Measurements from ENCODE around the gene TMEM143.
"Not testable (repeated sequence)": the region's sequence is repeated elsewhere in the genome, so short reads cannot be mapped to it uniquely, and the experiment has no call there.

Gene TMEM143

DNA sequence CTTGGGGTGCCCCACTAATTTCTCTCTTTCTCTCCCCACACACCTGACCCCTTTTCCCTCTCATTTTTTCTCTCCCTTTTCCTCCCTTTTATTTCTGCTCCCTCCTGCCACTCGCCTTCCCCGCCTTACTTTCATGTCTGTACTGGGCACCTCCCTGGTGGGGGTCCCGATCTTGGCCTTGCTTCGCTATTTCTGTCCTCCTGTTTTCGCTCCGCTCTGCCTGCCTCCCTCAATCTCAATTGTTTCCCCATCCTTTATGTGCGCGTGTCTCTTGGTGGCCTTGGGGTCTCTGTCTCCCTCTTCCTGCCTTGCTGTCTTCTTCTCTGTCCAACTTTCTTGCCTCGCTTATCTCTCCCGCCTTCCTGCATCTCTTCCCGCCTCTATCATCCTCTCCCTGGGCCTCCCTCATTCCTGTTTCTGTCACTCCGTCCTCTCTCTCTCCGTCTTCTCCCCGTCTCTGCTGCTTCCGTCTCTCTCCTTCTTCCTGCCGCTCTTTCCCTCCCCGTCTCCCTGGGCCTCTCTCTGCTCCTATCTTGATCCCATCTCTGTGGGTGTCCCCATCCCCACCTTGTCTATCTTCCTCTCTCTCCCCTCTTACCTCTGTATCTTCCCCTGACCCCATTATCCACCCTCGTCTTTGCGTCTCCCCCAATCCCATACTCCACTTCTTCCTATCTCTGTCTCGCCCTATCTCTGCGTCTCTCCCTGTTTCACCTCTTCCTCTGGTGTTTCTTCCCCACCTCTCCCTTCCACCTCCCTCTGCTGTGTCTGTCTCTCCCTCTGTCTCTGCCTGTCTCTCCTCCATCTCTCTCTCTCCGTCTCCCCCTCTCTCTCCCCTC is 33.7 kb upstream of the TMEM143 start:
- H3K36me3 ChIP-seq, result no peaks in the 10 kb centered on the region
- no peak overlapping the region for H3K9ac ChIP-seq
- H3K4me3 ChIP-seq, result no peak overlapping the region
- H3K9me3 ChIP-seq, result peaks cover 13% of the 10 kb centered on the region; the same call in 1 of the 2 replicates
- H3K4me1 ChIP-seq, result peaks cover 59% of the 10 kb centered on the region
- H3K27ac ChIP-seq, result no peak overlapping the region
- H3K4me2 ChIP-seq, result peak overlapping the region; percentile 99; the same call in 1 of the 2 replicates
- H3K27me3 ChIP-seq, result peaks cover 75% of the 10 kb centered on the region
- no peak for TF ChIP-seq Cebpa-rat (IDR thresholded peaks at IDR 0.05)
- no peaks in the 10 kb centered on the region for H4K20me1 ChIP-seq

DNA sequence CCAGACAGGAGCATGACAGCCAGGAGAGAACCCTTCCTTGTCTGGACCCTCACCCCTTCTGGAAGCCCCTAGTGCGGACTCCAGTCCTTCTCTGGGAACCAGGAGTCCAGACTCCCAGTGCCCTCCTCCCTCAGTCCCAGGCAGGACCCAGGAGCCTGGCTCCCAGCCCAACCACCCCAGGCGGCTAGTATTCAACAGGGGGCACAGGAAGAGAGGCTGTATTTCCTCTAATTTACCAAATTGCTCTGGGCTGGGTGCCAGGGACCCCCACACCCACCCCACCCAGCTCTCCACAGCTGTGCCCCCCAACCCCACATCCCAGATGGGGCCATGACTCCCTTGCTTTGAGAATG is 33.1 kb upstream of the TMEM143 start:
- H4K20me1 ChIP-seq, result no peaks in the 10 kb centered on the region
- H3K4me2 ChIP-seq, result peak overlapping the region; percentile 99
- peaks cover 75% of the 10 kb centered on the region for H3K27me3 ChIP-seq
- H3K9ac ChIP-seq, result no peak overlapping the region
- H3K4me3 ChIP-seq, result peak overlapping the region; percentile 11; the same call in 1 of the 2 replicates
- H3K36me3 ChIP-seq, result no peaks in the 10 kb centered on the region
- no peak for TF ChIP-seq Cebpa-rat (IDR thresholded peaks at IDR 0.05)
- peaks cover 13% of the 10 kb centered on the region; the same call in 1 of the 2 replicates for H3K9me3 ChIP-seq
- H3K4me1 ChIP-seq, result peaks cover 66% of the 10 kb centered on the region
- no peak overlapping the region for H3K27ac ChIP-seq

DNA sequence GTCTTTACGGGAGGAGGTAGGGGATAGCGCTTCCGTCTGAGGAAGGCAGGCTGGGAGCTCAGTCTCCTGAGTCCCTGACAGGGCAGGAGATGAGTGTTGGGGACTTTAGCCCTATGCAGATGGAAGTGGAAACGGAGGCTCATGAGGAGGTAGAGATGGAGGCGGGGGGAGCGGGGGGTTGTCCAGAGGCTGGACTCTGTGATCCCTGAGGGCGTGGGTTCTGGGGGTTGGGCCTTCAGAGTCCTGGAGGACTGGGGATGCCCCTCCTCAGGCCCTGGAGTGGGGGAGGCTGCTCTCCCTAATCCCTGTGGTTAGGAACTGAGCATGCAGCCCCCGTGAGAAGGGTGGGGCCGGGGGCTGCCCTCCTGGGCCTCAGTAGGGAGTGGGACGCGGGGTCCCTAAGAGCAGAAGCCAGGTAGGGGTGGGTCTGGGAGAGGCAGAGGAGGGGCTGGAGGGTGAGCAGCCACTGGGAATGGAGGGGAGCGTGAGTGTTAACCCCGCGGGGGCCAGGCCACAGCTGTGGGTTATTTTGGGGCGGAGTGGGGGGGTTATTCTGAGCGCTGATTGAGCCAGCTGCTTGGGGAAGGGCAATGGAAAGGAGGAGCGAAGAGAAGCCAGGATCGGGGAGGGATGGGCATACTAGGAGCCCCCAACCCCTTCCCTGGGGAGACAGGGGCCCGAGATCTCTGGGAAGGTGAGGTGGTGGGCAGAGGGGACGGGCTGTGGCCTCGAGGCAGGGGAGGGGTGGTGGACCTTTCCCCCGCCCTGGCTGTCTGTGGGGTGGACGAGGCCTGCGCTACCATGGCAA is 32.5 kb upstream of the TMEM143 start:
- Histone ChIP-seq H3K27ac (no peak overlapping the region), H3K4me2 (peak overlapping the region; percentile 99), H3K9me3 (peaks cover 13% of the 10 kb centered on the region; the same call in 1 of the 2 replicates), H3K36me3 (no peaks in the 10 kb centered on the region), H3K9ac (no peak overlapping the region), H4K20me1 (no peaks in the 10 kb centered on the region), H3K4me3 (peak overlapping the region; percentile 11; the same call in 1 of the 2 replicates), H3K27me3 (peaks cover 75% of the 10 kb centered on the region), H3K4me1 (peaks cover 65% of the 10 kb centered on the region)
- no peak for TF ChIP-seq Cebpa-rat (IDR thresholded peaks at IDR 0.05)

DNA sequence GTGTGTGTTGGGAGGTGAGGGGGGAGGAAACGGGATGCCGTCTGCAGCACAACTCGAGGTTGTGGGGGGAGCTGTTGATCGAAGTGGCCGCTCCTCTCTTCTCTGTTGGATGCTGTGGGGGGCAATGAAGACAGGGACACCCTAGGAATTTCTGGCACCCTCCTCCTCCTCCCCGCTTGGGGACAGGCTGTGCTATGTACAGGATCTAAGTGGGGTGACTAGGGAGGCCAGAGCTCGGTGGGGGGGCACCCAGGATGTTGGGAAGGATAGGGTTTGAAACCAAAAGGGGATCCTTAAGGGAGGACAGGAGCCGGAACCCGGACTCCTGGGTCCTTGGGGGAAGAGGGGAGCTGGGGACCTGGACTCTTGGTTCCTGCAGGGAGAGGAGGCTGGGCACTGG is 31.8 kb upstream of the TMEM143 start:
- H3K4me1 ChIP-seq, result peaks cover 62% of the 10 kb centered on the region
- peaks cover 74% of the 10 kb centered on the region for H3K27me3 ChIP-seq
- H3K9ac ChIP-seq, result no peak overlapping the region
- H3K36me3 ChIP-seq, result no peaks in the 10 kb centered on the region
- 0 out of 2 replicates have a peak overlapping the region, but pooled peaks have one; percentile 64 for H3K4me3 ChIP-seq
- H3K9me3 ChIP-seq, result peaks cover 13% of the 10 kb centered on the region; the same call in 1 of the 2 replicates
- H3K4me2 ChIP-seq, result peak overlapping the region; percentile 99
- no peak for TF ChIP-seq Cebpa-rat (IDR thresholded peaks at IDR 0.05)
- H4K20me1 ChIP-seq, result no peaks in the 10 kb centered on the region
- no peak overlapping the region for H3K27ac ChIP-seq

DNA sequence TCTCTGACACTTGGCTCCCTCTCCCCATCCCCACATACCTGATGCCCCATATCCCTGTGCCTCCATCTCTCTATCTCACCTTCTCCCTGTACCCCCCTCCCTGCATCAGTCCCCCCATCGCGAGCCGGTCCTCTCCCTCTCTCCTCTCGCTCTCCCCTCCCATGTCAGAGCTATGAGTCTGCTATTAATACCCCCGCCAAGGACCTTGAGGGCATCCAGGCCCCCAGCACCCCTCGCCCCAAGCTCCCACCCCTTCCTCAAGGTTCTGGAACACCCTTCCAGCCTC is 31.4 kb upstream of the TMEM143 start:
- peaks cover 65% of the 10 kb centered on the region for H3K4me1 ChIP-seq
- peak overlapping the region; percentile 64; the same call in 1 of the 2 replicates for H3K4me3 ChIP-seq
- no peaks in the 10 kb centered on the region for H3K36me3 ChIP-seq
- 0 out of 2 replicates have a peak overlapping the region, but pooled peaks have one; percentile 45 for H3K9ac ChIP-seq
- H4K20me1 ChIP-seq, result peaks cover 3% of the 10 kb centered on the region; the same call in 1 of the 2 replicates
- peaks cover 70% of the 10 kb centered on the region for H3K27me3 ChIP-seq
- H3K27ac ChIP-seq, result no peak overlapping the region
- H3K9me3 ChIP-seq, result peaks cover 13% of the 10 kb centered on the region; the same call in 1 of the 2 replicates
- TF ChIP-seq Cebpa-rat (IDR thresholded peaks at IDR 0.05), result no peak
- peak overlapping the region; percentile 99 for H3K4me2 ChIP-seq

DNA sequence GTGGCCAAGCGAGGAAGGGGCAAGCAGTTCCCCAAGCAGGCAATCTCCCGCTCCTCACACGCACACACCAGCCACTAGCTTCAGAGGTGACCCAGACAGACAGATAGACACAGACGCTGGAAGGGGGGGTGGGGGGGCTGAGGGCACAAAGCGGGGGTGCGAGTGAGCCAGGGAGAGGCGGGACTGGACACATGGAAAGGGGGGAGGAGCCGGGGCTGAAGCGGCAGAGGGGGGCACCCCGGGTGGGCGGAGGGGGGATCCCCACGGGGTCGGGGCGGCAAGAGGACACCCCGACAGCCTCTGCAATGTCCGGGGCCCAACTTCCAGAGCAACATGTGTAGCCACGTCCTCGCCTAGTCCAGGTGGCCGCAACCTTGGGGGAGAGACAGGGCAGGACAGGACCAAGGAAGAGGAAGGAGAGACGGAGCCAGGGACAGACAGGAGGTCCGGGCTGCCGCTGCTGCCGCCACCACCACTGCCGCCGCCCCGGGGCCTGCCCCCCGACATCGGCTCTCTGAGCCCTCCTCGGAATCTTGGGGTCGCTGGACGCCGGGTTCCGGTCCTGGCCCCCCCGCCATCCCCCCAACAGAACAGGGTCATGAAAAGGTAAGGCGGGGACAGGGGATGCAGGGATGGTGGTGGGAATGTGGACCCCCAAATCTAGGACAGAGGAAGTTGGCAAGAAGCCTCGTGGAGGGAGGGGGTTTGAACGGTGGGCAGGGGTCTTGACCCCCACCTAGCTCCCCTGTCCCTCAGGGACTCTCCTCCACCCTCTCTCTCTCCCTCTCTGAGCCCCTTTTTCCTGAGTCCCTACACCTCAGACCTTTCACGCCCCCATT is 30.8 kb upstream of the TMEM143 start:
- Histone ChIP-seq H3K36me3 (no peaks in the 10 kb centered on the region), H3K27ac (no peak overlapping the region), H3K9ac (peak overlapping the region; percentile 75), H3K4me2 (peak overlapping the region; percentile 99), H4K20me1 (peaks cover 6% of the 10 kb centered on the region; the same call in 1 of the 2 replicates), H3K4me3 (peak overlapping the region; percentile 64), H3K4me1 (peaks cover 68% of the 10 kb centered on the region), H3K9me3 (peaks cover 12% of the 10 kb centered on the region; the same call in 1 of the 2 replicates), H3K27me3 (peaks cover 65% of the 10 kb centered on the region)
- no peak for TF ChIP-seq Cebpa-rat (IDR thresholded peaks at IDR 0.05)

DNA sequence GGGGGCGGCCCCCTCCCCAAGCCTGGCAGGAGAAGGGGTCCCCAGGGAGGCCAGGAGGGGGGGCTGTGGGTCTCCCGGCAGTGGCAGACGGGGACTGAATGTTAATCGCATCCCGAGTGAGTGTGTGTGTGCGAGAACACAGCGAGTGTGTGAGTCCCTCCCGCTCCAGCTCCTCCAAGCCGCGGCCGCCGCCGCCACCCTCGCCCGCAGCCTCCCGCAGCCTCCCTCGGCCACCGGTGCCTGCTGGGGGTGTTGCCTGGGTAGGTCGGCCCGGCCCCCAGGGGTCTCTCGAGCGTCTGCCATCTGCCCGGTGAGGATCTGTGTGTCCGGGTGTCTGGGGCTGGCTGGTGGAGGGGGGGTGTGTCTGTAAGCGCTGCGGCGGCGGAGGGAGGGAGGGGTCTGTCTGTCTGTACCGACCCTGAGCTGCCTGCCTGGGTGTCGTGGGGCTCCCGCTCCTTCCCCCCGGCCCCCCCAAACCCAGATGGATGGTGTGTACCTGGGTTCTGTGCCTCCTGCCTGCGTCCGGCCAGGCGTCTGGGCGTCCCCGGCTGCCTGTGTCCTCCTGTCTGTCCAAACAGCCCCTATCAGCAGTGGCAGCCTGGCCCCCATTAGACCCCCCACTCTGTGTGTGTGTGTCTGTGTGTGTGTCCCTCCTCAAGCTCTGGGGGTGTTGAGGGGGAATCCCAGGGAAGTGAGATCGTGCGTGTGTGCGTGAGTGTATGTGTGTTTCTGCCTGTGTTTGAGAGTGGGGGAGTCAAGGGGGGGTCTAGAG is 30.0 kb upstream of the TMEM143 start, which contains the start of gene GRIN2D:
GRIN2D (plus strand) TSS at position 110 of the 772 bp plus-strand sequence. CDS start 4,725 bp downstream, outside the sequence.
- H3K4me1 ChIP-seq, result peaks cover 76% of the 10 kb centered on the region
- peak within 1 kb of the TSS; percentile 64 for H3K4me3 ChIP-seq
- H3K9me3 ChIP-seq, result peaks cover 5% of the 10 kb centered on the region; the same call in 1 of the 2 replicates
- H3K4me2 ChIP-seq, result peak within 1 kb of the TSS; percentile 99
- peak within 1 kb of the TSS; percentile 59 for H3K27ac ChIP-seq
- peaks cover 8% of the 10 kb centered on the region for H3K36me3 ChIP-seq
- TF ChIP-seq Cebpa-rat (IDR thresholded peaks at IDR 0.05), result no peak
- peaks cover 57% of the 10 kb centered on the region for H3K27me3 ChIP-seq
- peak within 1 kb of the TSS; percentile 75 for H3K9ac ChIP-seq
- peaks cover 6% of the 10 kb centered on the region; the same call in 1 of the 2 replicates for H4K20me1 ChIP-seq

DNA sequence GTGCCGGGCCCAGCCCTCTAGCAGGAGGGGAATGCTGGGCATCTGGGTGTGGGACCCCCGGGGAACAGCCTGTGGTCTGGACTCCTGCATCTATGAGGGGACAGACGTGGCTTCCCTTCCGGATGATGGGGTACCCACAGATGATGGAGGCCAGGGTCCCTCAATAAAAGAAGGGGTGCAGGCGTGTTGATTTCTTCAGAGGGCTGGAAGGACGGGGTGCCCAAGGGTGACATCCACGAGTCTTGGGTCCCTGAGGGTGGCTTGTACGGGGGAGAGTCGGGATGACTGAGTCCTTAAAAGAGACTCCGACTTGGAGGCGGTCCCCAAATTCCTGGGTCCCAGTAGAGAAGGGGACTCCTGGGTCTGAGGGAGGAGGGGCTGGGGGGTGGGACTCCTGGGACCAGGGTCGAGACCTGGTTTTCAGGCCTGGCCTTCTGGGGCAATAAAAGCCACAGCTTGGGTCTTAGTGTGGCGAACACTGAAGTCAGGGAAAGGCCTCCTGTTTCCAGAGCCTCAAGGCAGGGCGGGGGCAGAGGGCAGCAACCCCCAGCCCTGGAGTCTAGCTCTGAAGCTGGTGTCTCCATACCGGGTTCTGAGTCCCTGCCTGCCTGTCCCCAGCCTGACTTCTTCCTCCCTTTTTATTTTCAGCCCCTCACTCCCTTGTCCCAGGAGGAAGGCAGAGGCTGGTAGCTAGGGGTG is 29.3 kb upstream of the TMEM143 start:
- H3K4me2 ChIP-seq, result peak overlapping the region; percentile 99
- peaks cover 78% of the 10 kb centered on the region for H3K4me1 ChIP-seq
- TF ChIP-seq Cebpa-rat (IDR thresholded peaks at IDR 0.05), result no peak
- peak overlapping the region; percentile 75 for H3K9ac ChIP-seq
- peak overlapping the region; percentile 64 for H3K4me3 ChIP-seq
- H3K27ac ChIP-seq, result peak overlapping the region; percentile 59
- peaks cover 15% of the 10 kb centered on the region for H3K36me3 ChIP-seq
- H3K27me3 ChIP-seq, result peaks cover 50% of the 10 kb centered on the region
- peaks cover 6% of the 10 kb centered on the region; the same call in 1 of the 2 replicates for H4K20me1 ChIP-seq
- no peaks in the 10 kb centered on the region for H3K9me3 ChIP-seq

DNA sequence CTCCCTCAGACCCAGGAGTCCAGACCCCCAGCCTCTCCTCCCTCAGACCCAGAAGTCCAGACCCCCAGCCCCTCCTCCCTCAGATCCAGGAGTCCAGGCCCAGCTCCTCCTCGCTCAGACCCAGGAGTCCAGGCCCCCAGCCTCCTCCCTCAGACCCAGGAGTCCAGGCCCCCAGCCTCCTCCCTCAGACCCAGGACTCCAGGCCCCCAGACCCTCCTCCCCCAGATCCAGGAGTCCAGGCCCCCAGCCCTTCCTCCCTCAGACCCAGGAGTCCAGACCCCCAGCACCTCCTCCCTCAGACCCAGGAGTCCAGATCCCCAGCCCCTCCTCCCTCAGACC is 28.2 kb upstream of the TMEM143 start:
- H3K4me3 ChIP-seq, result 0 out of 2 replicates have a peak overlapping the region, but pooled peaks have one; percentile 94
- peak overlapping the region; percentile 85 for H3K4me2 ChIP-seq
- H3K27me3 ChIP-seq, result peaks cover 39% of the 10 kb centered on the region
- peaks cover 26% of the 10 kb centered on the region for H3K36me3 ChIP-seq
- H3K9ac ChIP-seq, result peak overlapping the region; percentile 95; the same call in 1 of the 2 replicates
- peaks cover 12% of the 10 kb centered on the region; the same call in 1 of the 2 replicates for H4K20me1 ChIP-seq
- H3K9me3 ChIP-seq, result not testable (repeated sequence)
- peak overlapping the region; percentile 51; the same call in 1 of the 2 replicates for H3K27ac ChIP-seq
- H3K4me1 ChIP-seq, result peaks cover 71% of the 10 kb centered on the region
